Medulla oblongata (tissue), 1 donor: Measurements from ENCODE around the gene EFR3B.
"Not testable (repeated sequence)": the region's sequence is repeated elsewhere in the genome, so short reads cannot be mapped to it uniquely, and the experiment has no call there.

Experiments used
- DNase-seq: peaks from one replicate; pipeline ENCODE4 v3.0.0-alpha.2; 2015; ENCODE audit errors: extremely low spot score

EFR3B gene

GRCh38 chr2:25105336-25106085, 63.6 kb downstream of the EFR3B start:
- no peak for DNase-seq

GRCh38 chr2:25109822-25110221, 67.9 kb downstream of the EFR3B start:
- DNase-seq, result no peak

GRCh38 chr2:25112113-25112512, 70.2 kb downstream of the EFR3B start:
- DNase-seq, result no peak

- DNase-seq, result no peak
Measured at GRCh38 chr2:25115249-25115883, 73.5 kb downstream of the EFR3B start.

GRCh38 chr2:25115902-25116301, 74.0 kb downstream of the EFR3B start:
- DNase-seq, result no peak

- DNase-seq, result no peak
Measured at GRCh38 chr2:25116956-25117355, 75.1 kb downstream of the EFR3B start.

GRCh38 chr2:25119263-25119662, 77.4 kb downstream of the EFR3B start:
- no peak for DNase-seq

GRCh38 chr2:25122367-25122766, 80.5 kb downstream of the EFR3B start:
- DNase-seq, result no peak

- no peak for DNase-seq
Measured at GRCh38 chr2:25123682-25124081, 81.8 kb downstream of the EFR3B start.

- no peak for DNase-seq
Measured at GRCh38 chr2:25125189-25125588, 83.3 kb downstream of the EFR3B start.

- peak; percentile 51 for DNase-seq
Measured at GRCh38 chr2:25125976-25126375, 84.1 kb downstream of the EFR3B start.

GRCh38 chr2:25127071-25127470, 85.2 kb downstream of the EFR3B start:
- not testable (repeated sequence) for DNase-seq

GRCh38 chr2:25127646-25128045, 85.8 kb downstream of the EFR3B start:
- no peak for DNase-seq

GRCh38 chr2:25129901-25130520, 88.1 kb downstream of the EFR3B start:
- no peak for DNase-seq

- DNase-seq, result no peak
Measured at GRCh38 chr2:25131253-25131566, 89.3 kb downstream of the EFR3B start.

GRCh38 chr2:25131567-25132298, 89.9 kb downstream of the EFR3B start:
- DNase-seq, result no peak

- no peak for DNase-seq
Measured at GRCh38 chr2:25132299-25132635, 90.4 kb downstream of the EFR3B start.

- DNase-seq, result no peak
Measured at GRCh38 chr2:25132693-25133092, 90.8 kb downstream of the EFR3B start.

GRCh38 chr2:25140535-25140934, 98.7 kb downstream of the EFR3B start:
- not testable (repeated sequence) for DNase-seq

- no peak for DNase-seq
Measured at GRCh38 chr2:25141120-25141519, 99.2 kb downstream of the EFR3B start.

GRCh38 chr2:25145803-25146202, 103.9 kb downstream of the EFR3B start:
- no peak for DNase-seq

- DNase-seq, result no peak
Measured at GRCh38 chr2:25146896-25147295, 105.0 kb downstream of the EFR3B start.

- no peak for DNase-seq
Measured at GRCh38 chr2:25149646-25150045, 107.8 kb downstream of the EFR3B start.
